HEK293T (cell line): ENCODE data around the gene BMAL1.

Source experiments
- CTCF ChIA-PET: fragments of 350-600 bp; formaldehyde crosslinking; extraction: SDS; loops from one replicate; lab custom pipeline; 2021; ENCODE audit warnings: antibody characterized with exemption, inconsistent platforms; lab: Yijun Ruan, JAX
- POLR2A ChIA-PET: fragments of 350-600 bp; formaldehyde crosslinking; extraction: SDS; loops from one replicate; lab custom pipeline; 2020; ENCODE audit warnings: antibody characterized with exemption, inconsistent platforms; lab: Yijun Ruan, JAX
- DNase-seq: peaks from one replicate; pipeline ENCODE4 v3.0.0; 2012; ENCODE audit warnings: mixed read lengths; ENCODE audit errors: extremely low spot score
- ARNT ChIP-seq: fragments of 450-650 bp; IDR thresholded peaks from 2 replicates; pipeline ENCODE4 v1.6.1; 2017; ENCODE audit warnings: mild to moderate bottlenecking
- BHLHE40 ChIP-seq: fragments of 450-650 bp; IDR thresholded peaks from 2 replicates; pipeline ENCODE4 v1.6.1; 2016; ENCODE audit warnings: mild to moderate bottlenecking, moderate library complexity, borderline replicate concordance
- CTBP1 ChIP-seq: fragments of 450-650 bp; IDR thresholded peaks from 2 replicates; pipeline ENCODE4 v1.6.1; 2016; ENCODE audit warnings: borderline replicate concordance
- ELF4 ChIP-seq: fragments of 450-650 bp; IDR thresholded peaks from 2 replicates; pipeline ENCODE4 v1.6.1; 2017; ENCODE audit warnings: antibody characterized with exemption
- FOXA1 ChIP-seq: fragments of 450-650 bp; IDR thresholded peaks from 2 replicates; pipeline ENCODE4 v1.6.1; 2016; ENCODE audit warnings: mild to moderate bottlenecking
- FOXK2 ChIP-seq: fragments of 450-650 bp; IDR thresholded peaks from 2 replicates; pipeline ENCODE4 v1.6.1; 2016; ENCODE audit warnings: mild to moderate bottlenecking
- FOXM1 ChIP-seq: fragments of 450-650 bp; IDR thresholded peaks from 2 replicates; pipeline ENCODE4 v1.6.1; 2017; ENCODE audit warnings: mild to moderate bottlenecking, borderline replicate concordance
- HDGF ChIP-seq: fragments of 450-650 bp; IDR thresholded peaks from 2 replicates; pipeline ENCODE4 v1.6.1; 2017; ENCODE audit warnings: antibody characterized with exemption, borderline replicate concordance
- L3MBTL2 ChIP-seq: fragments of 450-650 bp; conservative IDR thresholded peaks from 2 replicates; pipeline ENCODE4 v1.6.1; 2016; ENCODE audit warnings: mild to moderate bottlenecking
- LEF1 ChIP-seq: fragments of 450-650 bp; IDR thresholded peaks from 2 replicates; pipeline ENCODE4 v1.6.1; 2017; ENCODE audit warnings: mild to moderate bottlenecking, borderline replicate concordance
- NFRKB ChIP-seq: fragments of 450-650 bp; IDR thresholded peaks from 2 replicates; pipeline ENCODE4 v1.6.1; 2016; ENCODE audit warnings: mild to moderate bottlenecking, moderate library complexity
- SP1 ChIP-seq: fragments of 450-650 bp; IDR thresholded peaks from 2 replicates; pipeline ENCODE4 v1.6.1; 2017
- SUZ12 ChIP-seq: fragments of 450-650 bp; IDR thresholded peaks from 2 replicates; pipeline ENCODE4 v1.6.1; 2016; ENCODE audit warnings: mild to moderate bottlenecking
- TARDBP ChIP-seq: fragments of 450-650 bp; IDR thresholded peaks from 2 replicates; pipeline ENCODE4 v1.6.1; 2016
- ZNF384 ChIP-seq: fragments of 450-650 bp; IDR thresholded peaks from 2 replicates; pipeline ENCODE4 v1.6.1; 2016
- TF ChIP-seq, protein P1 (sequence below): fragments of 450-650 bp; IDR thresholded peaks from 2 replicates; pipeline ENCODE4 v1.6.1; 2016

The BMAL1 gene

DNA sequence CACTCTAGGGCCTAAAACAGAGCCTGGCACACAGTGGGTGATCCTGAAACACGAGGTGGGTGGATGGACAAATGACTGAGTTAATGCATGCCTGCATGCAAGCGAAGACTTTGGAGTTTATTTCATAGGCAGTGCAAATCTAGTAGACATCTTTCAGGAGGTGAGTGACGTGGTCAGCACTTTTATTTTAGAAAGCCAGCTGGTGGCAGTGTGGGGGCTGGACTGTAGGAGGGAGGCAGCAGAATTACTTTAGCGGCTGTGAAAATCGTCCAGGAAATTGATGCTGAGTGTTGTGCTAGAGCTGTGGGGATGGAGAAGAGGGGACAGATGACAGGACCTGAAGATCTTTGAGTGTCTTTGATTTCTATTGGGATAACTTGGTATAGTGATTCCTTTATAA, 47.1 kb downstream of the BMAL1 start:
- POLR2A ChIA-PET = no interaction called here
- CTCF ChIA-PET = no interaction called here
- TF ChIP-seq HDGF (no peak), LEF1 (no peak), L3MBTL2 (no peak), FOXK2 (no peak), ZNF384 (no peak), BHLHE40 (no peak), NFRKB (no peak), FOXA1 (no peak), ELF4 (no peak), TARDBP (no peak), FOXM1 (no peak), CTBP1 (no peak)
- TF ChIP-seq, protein P1, sequence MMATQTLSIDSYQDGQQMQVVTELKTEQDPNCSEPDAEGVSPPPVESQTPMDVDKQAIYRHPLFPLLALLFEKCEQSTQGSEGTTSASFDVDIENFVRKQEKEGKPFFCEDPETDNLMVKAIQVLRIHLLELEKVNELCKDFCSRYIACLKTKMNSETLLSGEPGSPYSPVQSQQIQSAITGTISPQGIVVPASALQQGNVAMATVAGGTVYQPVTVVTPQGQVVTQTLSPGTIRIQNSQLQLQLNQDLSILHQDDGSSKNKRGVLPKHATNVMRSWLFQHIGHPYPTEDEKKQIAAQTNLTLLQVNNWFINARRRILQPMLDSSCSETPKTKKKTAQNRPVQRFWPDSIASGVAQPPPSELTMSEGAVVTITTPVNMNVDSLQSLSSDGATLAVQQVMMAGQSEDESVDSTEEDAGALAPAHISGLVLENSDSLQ = no peak
- DNase-seq = no peak

DNA sequence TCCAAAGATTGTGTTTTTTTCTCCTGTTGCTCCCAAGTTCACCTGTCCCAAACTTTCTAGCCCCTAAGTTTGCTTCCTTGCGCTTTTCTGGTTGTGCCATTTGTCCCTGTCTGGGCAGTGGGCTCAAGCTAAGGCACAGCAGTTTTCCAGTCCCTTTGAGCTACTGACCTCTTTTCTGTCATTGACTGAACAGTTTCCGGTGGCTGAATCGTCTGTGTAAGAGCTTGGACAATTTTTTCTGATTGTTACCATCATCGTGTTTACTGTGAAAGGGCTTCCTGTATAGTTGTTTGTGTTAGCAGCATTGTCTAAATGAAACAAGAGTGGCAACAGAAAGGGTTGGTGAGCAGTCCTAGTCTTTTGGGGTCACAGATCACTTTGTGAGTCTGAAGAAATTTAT, 49.8 kb downstream of the BMAL1 start:
- POLR2A ChIA-PET = no interaction called here

DNA sequence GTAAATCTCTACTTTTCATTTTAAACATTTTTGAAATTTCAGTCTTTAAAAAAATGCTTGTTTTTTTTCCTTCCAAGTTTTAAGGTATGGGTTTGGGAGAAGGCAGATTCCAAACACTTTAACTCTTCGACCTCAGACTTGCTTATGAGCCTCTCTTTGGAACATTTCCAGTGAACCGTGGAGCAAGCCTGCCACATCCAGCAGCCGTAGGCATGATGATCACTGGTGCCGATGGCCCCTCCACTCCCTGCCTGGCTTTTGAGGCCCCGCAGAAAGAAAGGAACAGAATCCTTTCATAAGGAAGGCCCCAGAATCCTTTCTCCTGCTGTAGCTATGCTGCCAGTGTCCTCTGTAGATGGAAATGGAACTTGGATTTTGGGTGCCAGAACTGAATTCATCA, 50.7 kb downstream of the BMAL1 start:
- DNase-seq = no peak
- TF ChIP-seq BHLHE40 = no peak
- TF ChIP-seq FOXM1 = no peak
- no peak for TF ChIP-seq ZNF384
- no peak for TF ChIP-seq FOXA1
- no peak for TF ChIP-seq LEF1
- no peak for TF ChIP-seq ELF4
- TF ChIP-seq SP1 = no peak
- TF ChIP-seq FOXK2 = no peak
- no peak for TF ChIP-seq TARDBP
- no peak for TF ChIP-seq ARNT
- no peak for TF ChIP-seq NFRKB
- TF ChIP-seq L3MBTL2 = no peak
- no peak for TF ChIP-seq SUZ12
- no peak for TF ChIP-seq CTBP1
- POLR2A ChIA-PET = no interaction called here

More for the DNA sequence above, 49.8 kb downstream of the BMAL1 start:
- DNase-seq = no peak
- CTCF ChIA-PET = interaction anchor here (1.0 kb wide), 1 partner anchor 13 kb away, joined by 4 read pairs; no protein-coding TSS in a partner anchor
- TF ChIP-seq SP1 (no peak), FOXA1 (no peak), BHLHE40 (no peak), FOXM1 (no peak), ZNF384 (no peak), TARDBP (no peak), NFRKB (no peak)
- TF ChIP-seq, protein P1 = no peak

DNA sequence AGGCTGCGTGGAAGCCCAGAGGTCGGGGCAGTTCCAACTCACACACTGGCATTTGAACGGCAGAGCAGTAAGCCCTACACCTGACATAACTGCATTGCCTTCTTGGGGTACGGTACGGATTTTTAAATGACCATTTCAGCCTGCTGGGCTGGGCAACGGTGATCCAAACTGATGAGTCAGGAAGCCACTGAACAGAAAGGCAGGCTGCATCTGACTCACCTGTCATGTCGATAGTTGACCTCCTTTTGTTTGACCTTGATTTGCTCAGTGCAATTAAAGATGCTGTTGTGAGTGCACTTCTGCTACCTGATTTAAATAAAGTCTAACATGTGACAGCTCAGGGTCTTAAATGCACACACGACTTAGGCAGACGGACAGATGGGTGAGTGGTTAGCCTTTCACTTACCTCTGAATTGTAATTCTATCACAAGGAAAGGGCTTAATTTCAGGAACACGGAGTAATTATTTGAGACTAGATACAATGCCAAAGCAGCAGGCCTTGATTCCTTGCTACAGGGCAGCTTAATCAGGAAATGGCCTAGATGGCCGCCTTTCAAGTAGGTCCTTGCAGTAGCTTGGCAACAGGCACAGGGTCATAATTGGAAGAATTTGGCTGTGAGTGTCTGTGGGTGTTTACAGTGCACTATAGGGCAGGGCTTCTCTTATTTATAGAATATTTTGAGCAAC, 52.2 kb downstream of the BMAL1 start:
- no peak for TF ChIP-seq HDGF
- TF ChIP-seq SUZ12 = no peak
- TF ChIP-seq L3MBTL2 = no peak
- TF ChIP-seq FOXA1 = no peak
- TF ChIP-seq FOXM1 = no peak
- TF ChIP-seq LEF1 = no peak
- TF ChIP-seq ELF4 = no peak
- TF ChIP-seq ARNT = no peak
- no peak for TF ChIP-seq BHLHE40
- TF ChIP-seq CTBP1 = no peak
- no peak for TF ChIP-seq FOXK2
- no peak for TF ChIP-seq TARDBP
- TF ChIP-seq ZNF384 = no peak
- no peak for TF ChIP-seq NFRKB
- TF ChIP-seq SP1 = no peak
- TF ChIP-seq, protein P1 = no peak
- ChIA-PET POLR2A (no interaction called here), CTCF (no interaction called here)
- no peak for DNase-seq

More for the DNA sequence above, 50.7 kb downstream of the BMAL1 start:
- CTCF ChIA-PET = interaction anchor here (0.6 kb wide), 1 partner anchor 139 kb away, joined by 4 read pairs; no protein-coding TSS in a partner anchor

DNA sequence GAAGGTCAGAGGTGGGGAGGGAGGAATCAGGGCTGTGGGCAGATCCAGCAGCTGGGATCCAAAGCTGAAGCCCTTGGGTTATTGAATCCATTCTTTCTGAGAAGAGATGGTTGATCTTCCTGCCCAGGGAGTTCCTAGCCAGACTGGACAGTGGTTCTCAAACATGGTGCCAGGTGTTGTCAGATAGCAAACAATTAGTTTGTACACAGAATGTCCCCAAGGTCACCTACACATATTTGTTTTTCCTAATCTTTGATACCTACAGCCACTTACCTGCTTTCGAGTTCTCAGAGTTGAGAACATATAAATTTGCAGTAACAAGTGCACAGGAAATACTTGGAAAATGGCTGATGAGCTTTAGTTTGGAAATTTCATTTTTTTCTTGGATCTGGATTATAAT, 54.5 kb downstream of the BMAL1 start:
- CTCF ChIA-PET = interaction anchor here (0.6 kb wide), 2 partner anchors 10 to 143 kb away, joined by 3 to 7 read pairs; no protein-coding TSS in a partner anchor
- DNase-seq = no peak
- POLR2A ChIA-PET = no interaction called here
- TF ChIP-seq HDGF = no peak
- no peak for TF ChIP-seq L3MBTL2
- TF ChIP-seq, protein P1 = no peak
- no peak for TF ChIP-seq LEF1
- TF ChIP-seq FOXM1 = no peak
- TF ChIP-seq NFRKB = no peak
- no peak for TF ChIP-seq TARDBP
- TF ChIP-seq ELF4 = no peak
- TF ChIP-seq SUZ12 = no peak
